ENCODE data around the gene AGPS.

Gene AGPS

GRCh38 chr2:177554365-177554764, 161.8 kb downstream of the AGPS start:
- DNase-seq = no peak

DNA sequence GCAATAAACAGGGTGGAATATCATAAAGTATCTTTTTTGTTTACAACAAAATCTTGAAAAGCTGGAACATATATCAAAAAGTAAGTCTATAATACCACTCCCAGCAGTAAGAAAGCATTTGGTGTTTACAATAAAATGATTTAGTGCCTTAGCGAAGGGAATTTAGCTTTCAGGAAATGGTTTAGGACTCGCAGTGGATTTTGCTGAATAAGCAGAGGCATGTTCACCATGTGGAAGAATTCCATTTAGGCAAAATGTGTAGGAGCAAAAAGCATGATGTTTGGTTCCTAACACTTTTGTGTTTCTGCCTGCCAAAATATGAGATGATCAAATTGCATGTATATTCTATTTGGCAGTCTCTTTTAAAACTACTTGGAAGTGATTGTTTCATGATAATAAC, 163.6 kb downstream of the AGPS start:
- DNase-seq = no peak

DNA sequence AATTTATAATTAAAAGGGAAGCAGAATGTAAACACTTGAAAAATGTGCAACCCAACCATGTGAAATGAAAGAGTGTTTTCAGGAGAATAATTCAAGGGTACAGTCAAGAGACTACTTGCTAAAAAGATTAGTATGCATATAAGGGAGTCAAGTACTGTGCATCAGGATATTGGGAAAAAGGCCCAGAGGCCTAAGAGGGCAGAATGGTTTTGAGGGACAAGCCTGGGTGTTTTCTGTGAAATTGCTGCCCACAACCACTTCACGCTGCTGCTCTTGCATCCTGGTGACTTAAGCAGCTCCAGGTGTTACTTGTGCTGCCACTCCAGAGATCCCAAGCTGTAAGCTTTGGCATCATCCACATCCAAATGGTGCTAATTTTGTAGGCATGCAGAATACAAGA, 165.2 kb downstream of the AGPS start:
- DNase-seq = no peak

DNA sequence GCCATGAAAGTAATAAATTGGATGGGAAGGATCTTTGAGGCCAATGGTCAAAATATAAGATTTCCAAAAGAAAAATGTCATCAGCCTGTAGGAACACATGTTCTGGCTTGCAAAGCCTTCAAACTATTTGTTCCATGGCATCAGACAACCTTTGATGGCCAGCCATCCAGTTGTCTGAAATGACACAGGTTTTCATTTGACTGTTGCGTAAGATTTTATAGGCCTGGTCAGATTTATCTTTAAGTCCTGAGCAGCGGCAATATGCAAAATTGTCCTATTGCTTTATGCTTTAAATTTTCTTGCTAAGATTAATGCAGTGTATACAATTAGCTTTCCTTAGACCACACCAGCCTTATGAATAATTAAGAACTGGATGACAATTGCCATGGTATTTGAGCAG, 167.1 kb downstream of the AGPS start:
- no peak for DNase-seq

DNA sequence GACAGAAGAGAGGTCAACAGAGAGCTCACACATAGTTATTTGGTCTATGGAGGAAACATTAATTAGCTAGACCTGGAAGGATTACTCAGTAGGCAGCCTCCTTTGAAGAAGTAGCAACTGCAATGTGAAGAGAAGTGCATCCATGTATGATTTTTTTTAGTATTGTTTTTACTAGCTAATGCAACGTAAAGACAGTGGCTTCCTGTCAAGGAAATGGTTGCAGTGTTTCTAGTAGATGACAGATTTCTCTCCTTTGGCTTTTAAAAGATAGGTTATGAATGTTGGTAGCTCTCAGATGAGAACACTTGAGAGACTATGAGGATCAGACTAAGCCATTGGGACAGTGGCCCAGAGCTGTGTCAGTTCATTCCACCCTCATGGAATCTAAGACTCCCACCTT, 175.8 kb downstream of the AGPS start:
- no peak for DNase-seq

DNA sequence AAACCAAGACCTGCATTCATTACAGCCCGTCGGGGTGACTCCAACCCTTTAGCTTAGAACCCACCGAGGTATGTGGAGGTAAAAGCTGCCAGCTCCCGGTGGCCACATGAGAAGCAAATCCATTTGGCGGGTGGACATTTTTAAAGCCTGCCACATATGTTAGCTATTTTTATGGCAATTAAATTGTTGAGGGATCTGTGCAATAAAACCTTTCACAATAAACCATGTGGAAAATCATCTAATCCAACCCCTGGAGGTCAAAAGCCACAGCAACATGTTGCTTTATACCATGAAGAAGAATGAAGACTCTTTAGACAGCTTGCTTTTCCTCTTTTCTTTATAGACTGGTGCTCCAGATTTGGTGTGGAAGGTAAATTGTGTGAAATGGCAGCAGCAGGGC, 176.3 kb downstream of the AGPS start:
- DNase-seq = no peak

DNA sequence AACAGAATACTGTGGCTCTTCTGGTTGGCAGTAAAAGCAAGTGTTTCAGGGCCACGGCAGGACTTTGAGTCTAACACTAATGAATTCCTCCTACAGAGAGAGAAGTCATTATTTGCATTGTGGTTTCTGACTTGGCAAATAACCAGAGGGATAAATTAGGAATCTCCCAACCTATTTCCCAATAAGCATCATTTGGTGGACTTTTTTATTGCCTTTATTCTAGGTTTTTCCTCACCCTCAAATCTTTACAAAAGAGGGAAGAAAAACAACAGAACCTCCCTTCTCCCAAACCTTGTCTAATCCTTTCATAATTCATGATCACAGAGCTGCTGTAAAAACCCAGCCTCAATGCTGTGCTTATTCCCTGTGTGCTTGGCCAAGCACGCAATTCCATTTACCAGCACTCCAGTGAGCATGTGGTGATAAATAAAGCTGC, 179.7 kb downstream of the AGPS start:
- no peak for DNase-seq

GRCh38 chr2:177573120-177573519, 180.5 kb downstream of the AGPS start:
- DNase-seq = no peak

DNA sequence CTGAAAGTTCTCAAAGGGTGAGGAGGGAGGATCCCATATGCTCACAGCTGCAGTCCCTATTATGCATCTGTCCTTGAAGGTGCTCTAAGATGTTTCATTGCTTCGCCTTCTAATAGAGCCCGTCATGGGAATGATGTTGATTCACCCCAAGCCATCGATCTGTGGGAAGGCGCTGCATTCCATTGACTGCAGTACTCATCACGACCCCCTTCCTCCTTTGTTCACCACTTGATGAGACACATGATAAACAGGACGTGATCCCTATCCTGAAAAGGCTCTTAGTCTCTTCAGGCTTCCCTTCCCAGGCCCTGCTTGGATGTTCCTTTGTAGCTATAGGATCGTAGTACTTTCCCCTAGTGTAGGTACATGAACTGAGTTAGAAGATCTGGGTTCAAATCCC, 181.8 kb downstream of the AGPS start:
- no peak for DNase-seq

DNA sequence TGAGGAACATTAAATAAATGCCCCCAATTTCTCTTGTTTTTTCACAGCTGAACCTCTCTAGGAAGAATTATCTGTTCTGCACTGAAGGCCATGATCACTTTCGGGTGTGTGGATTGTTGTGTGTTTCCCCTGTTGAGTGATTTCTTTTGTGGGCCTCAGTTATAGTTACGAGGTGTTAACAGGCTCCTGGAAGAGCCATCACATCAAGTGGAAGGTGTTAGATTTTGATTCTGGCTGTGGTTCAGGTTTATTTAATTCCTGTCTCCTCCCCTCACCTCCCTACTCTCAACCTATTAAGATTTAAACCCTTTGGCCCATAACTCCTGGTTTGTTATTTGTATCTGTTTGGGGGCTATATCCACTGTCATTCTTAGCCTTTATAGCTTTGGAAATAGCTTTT, 182.8 kb downstream of the AGPS start:
- no peak for DNase-seq

GRCh38 chr2:177577075-177577474, 184.5 kb downstream of the AGPS start:
- no peak for DNase-seq

GRCh38 chr2:177578454-177578853, 185.9 kb downstream of the AGPS start:
- DNase-seq = no peak

DNA sequence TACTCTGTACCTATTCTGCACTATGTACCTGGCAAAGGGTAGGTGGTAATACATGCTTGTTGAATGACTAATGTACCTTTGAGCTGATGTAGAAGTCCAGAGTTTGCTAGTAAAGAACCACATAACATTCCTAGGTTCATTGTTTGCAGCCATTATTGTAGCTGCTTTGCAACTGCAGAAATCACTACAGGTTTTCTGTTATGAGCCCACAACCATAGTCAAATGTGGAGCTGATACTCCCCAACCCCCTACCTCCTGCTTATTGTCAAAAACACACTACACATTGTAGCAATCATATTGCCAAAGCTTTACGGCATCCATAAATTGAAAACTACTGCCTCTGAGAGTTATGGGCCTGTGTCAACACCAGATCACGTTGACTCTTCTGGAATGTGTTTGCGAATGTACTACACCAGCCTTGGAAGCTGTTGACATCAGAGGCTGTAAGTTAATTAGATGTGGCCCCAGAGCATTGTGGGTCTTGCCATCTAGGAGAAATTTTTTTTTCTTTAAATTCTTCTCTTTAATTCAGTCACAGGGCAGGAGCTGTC, 187.0 kb downstream of the AGPS start:
- DNase-seq = no peak

GRCh38 chr2:177582000-177582399, 189.4 kb downstream of the AGPS start:
- no peak for DNase-seq

DNA sequence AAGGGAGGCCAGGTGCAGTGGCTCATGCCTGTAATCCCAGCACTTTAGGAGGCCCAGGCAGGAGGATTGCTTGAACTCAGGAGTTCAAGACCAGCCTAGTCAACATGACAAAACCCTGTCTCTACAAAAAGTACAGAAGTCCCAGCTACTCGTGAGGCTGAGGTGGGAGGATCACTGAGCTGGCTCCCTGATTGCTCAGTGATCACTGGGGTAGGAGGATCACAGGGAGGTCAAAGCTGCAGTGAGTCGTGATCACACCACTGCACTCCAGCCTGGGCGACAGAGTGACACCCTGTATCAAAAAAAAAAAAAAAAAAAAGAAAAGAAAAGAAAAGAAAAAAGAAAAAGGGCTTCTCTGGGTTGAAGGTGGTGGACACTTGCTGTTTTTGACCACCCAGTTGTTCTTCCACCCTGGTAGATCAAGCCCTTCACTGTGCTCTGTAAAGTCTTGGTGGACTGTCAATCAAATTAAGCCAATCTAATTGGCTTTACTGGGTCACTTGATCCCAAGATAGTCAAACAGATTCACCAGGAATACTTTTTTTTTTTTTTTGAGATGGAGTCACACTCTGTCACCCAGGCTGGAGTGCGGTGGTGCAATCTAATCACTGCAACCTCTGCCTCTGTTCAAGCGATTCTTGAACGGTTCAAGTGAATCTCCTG, 191.6 kb downstream of the AGPS start:
- DNase-seq = no peak

DNA sequence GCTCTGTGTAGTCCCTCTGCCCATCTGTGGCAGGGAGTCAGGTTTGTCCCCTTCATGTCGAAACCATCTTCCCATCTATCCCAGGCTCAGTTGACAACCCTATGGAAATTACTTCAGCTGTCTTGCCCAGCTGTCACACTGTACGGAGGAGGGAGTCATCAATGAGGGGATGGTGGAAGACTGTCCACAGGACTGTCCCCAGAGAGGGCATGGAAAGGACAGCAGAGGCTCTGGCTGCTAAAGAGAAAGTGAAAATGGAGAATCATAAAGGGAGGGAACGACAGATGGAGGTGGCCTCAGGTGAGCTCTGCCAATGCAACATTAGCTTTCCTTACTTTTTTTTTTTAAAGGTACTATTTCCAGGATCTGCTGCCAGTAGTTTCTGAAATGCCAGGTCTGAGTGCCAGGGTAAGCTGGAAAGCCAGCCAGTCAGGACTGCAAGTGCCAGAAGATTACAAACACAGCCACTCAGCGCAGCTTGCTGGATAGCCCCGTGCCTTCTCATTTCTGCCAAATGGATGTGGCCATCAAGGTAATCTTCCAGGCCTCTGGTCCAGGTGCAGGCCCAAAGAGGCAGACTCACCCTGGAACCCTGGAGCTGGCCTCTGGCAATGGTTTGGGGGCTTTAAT, 192.8 kb downstream of the AGPS start:
- no peak for DNase-seq

- DNase-seq = no peak
These were observed 193.6 kb downstream of the AGPS start for GRCh38 chr2:177586154-177586553.

DNA sequence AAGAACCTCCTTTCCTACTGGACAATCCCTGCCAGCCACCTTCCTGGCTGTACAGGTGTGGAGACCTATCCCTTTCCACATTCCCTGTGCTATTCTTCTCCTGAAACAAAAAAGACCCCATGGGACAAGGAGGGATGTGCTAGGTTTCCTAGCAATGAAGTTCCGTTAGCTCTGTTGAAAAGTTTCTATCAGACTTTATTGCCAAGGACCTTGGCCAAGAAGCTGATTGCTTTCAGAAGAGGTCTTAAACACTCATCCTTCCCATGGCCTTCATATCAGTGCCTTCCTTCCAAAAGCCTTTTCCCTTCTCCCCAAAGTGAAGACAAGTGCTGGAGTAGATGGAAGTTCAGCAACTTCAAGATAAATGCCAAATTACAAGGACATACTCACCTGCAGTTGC, 194.8 kb downstream of the AGPS start:
- DNase-seq = no peak

- DNase-seq = no peak
These were observed 196.1 kb downstream of the AGPS start for GRCh38 chr2:177588671-177589070.

DNA sequence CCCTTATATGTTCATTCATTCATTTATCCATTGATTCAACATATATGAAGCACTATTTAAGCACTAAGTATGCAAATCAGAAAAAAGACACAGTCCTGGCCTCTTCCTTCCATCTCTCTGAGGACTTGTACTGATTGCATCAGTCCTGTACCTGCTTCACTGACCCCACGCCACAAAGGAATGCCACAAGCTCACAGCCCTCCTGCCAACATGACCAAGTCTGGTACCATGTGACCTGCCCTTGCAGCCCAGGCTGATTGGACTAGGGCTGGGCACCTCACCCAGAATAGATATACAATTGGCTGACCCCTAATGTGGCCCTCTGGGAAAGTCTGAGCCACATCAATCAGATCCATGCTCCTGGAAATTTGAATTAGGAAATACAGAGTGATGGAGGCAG, 196.6 kb downstream of the AGPS start:
- no peak for DNase-seq

- DNase-seq = no peak
These were observed 199.8 kb downstream of the AGPS start for GRCh38 chr2:177592397-177592796.

GRCh38 chr2:177592945-177593344, 200.4 kb downstream of the AGPS start:
- no peak for DNase-seq

GRCh38 chr2:177593402-177593801, 200.8 kb downstream of the AGPS start:
- DNase-seq = no peak
